Measurements from ENCODE around the gene ALG3. TPM values are rescaled to one million over a fixed set of nuclear protein-coding genes. Genes with fewer than 3 reads are reported as not detected.
"Not testable (repeated sequence)": the region's sequence is repeated elsewhere in the genome, so short reads cannot be mapped to it uniquely, and the experiment has no call there.

Gene ALG3
- total RNA-seq (2014; rRNA removed; shearing (Covaris generic)) = 24.8 and 32.4 TPM in 2 replicates

GRCh38 chr3:184248454-184249411, at the start of gene ALG3:
TSS of gene ALG3 (minus strand) at chr3:184248962. CDS start at chr3:184248940, 22 bp downstream.
- in situ Hi-C loops (cut with HindIII; ENCODE audit: low sequenced_read_pairs) = no loop called here
- DNase-seq (ENCODE audit: low spot score) = peak; percentile 81

DNA sequence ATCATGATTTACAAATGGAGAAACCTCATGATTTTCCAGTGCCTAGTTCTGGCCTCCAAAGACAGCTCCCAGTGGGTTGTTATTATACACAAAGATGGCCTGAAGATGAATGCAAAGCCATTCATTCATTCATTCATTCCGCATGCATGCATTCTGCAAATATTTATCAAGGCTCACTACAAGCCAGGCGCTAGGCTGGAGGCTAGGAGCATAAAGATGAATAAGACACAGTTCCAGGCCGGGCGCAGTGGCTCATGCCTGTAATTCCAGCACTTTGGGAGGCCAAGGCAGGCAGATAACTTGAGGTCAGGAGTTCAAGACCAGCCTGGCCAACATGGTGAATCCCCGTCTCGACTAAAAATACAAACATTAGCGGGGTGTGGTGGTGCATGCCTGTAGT, 47.9 kb upstream of the ALG3 start:
- DNase-seq (ENCODE audit: low spot score) = no peak
- in situ Hi-C loops (cut with HindIII; ENCODE audit: low sequenced_read_pairs) = no loop called here

DNA sequence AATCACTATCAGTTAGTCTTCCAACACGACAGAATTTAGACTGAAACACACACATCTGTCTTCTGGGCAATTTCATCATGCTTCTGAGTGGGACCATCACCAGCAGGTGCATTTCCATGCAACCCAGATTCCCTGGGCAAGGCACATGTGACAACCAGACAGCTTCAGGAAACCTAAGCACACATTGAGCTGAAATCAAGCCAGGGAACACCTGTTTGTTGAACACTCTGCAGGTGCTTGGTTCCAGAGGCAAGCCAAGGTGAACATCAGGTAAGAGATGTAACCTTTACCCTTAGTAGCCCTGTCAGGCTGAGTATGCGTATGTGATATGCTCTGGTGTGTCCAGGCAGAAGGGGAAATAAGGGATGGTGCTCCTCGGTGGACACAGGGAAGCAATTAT, 47.0 kb upstream of the ALG3 start:
- DNase-seq (ENCODE audit: low spot score) = no peak
- in situ Hi-C loops (cut with HindIII; ENCODE audit: low sequenced_read_pairs) = no loop called here

DNA sequence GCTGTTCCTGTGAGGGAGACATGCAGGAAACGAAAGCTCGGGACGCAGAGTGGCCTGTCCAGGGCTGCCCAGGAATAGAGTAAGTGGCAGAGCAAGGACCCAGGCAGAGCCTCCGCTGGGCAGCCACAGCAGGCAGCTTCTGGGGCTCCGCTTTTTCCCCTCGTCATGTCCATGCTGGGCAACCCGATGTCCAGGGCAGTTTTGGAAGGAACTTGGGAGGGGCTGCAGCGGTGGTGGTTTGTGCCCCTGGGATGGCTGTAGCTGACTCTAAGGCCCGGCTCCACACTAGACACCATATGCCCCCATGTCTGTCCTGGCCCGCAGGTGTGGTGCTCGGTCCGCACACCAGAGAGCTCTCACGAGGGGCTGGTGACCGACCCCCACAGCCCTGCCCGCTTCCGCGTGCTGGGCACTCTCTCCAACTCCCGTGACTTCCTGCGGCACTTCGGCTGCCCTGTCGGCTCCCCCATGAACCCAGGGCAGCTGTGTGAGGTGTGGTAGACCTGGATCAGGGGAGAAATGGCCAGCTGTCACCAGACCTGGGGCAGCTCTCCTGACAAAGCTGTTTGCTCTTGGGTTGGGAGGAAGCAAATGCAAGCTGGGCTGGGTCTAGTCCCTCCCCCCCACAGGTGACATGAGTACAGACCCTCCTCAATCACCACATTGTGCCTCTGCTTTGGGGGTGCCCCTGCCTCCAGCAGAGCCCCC, 43.1 kb upstream of the ALG3 start:
- no peak for DNase-seq (ENCODE audit: low spot score)
- in situ Hi-C loops (cut with HindIII; ENCODE audit: low sequenced_read_pairs) = no loop called here

DNA sequence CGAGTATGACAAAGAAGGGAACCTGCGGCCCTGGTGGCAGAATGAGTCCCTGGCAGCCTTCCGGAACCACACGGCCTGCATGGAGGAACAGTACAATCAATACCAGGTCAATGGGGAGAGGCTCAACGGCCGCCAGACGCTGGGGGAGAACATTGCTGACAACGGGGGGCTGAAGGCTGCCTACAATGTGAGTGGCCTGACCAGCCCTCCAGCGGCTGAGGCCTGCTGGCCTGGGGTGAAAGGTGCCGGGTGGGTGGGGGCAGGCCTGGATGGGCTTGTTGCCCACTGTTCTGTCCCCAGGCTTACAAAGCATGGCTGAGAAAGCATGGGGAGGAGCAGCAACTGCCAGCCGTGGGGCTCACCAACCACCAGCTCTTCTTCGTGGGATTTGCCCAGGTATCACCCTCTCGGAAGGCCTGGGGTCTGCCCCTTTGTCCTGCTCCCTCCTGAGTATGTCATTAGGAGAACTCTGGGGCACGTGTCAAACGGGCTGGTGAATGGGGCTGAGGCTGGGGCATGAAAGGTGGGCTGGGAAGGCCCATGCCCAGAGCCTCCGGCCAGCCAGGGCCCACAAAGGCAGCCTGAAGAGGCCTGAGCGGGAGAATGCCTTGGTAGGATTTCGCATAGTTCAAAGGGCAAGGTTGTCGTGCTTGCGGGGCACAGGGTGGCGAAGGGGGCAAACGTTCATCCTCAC, 42.4 kb upstream of the ALG3 start:
- in situ Hi-C loops (cut with HindIII; ENCODE audit: low sequenced_read_pairs) = no loop called here
- no peak for DNase-seq (ENCODE audit: low spot score)

DNA sequence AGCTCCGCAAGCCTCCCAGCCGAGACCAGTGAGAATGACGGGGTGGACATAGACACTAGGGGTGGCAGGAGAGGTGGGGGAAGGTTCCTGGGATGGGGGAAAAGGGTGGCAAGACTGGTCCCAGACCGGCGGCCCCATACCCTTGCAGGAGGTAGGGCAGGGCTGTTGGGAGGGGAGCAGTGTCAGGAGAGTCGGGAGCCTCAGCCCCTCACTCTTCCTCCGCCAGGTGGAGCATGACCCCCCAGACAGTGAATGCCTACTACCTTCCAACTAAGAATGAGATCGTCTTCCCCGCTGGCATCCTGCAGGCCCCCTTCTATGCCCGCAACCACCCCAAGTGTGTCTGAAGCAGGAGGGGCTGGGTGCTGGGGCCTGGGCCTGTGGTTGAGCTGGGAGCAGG, 41.6 kb upstream of the ALG3 start:
- no peak for DNase-seq (ENCODE audit: low spot score)
- in situ Hi-C loops (cut with HindIII; ENCODE audit: low sequenced_read_pairs) = no loop called here

DNA sequence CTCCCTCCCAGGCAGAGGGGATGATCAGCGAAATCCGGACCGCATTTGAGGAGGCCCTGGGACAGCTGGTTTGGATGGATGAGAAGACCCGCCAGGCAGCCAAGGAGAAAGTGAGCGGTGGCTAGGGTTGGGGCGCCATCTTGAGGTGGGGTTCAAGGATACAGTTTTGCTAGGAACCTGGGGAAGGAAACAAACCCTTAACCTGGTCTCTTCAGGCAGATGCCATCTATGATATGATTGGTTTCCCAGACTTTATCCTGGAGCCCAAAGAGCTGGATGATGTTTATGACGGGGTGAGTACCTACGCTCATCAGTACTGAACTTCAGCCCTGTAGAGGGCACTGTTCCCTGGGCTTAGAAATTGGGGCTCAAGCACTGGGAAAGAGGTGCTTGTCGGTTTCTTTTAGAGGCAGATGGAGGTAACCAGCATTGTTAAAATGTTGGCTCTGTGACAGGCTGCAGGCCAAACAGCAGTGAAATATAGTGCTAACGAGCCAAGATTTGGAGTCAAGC, 40.7 kb upstream of the ALG3 start:
- in situ Hi-C loops (cut with HindIII; ENCODE audit: low sequenced_read_pairs) = no loop called here

DNA sequence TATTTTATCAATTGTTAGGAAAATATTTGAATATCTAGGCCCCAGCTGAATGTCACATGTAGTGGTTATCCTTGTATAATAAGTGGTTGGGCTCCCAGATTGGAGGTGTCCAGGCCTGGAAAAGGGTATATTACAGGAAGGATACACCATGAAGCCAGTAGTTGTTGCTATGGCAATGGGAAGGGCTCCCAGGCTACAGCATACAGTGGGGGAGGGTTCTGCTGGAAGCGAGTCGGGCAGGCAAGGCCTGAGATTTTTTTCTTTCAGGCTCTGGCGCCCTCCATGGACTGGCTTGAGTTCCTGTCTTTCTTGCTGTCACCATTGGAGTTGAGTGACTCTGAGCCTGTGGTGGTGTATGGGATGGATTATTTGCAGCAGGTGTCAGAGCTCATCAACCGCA, 35.9 kb upstream of the ALG3 start:
- DNase-seq (ENCODE audit: low spot score) = peak; percentile 88
- in situ Hi-C loops (cut with HindIII; ENCODE audit: low sequenced_read_pairs) = no loop called here

More for the DNA sequence above, 40.7 kb upstream of the ALG3 start:
- DNase-seq (ENCODE audit: low spot score) = peak; percentile 70

DNA sequence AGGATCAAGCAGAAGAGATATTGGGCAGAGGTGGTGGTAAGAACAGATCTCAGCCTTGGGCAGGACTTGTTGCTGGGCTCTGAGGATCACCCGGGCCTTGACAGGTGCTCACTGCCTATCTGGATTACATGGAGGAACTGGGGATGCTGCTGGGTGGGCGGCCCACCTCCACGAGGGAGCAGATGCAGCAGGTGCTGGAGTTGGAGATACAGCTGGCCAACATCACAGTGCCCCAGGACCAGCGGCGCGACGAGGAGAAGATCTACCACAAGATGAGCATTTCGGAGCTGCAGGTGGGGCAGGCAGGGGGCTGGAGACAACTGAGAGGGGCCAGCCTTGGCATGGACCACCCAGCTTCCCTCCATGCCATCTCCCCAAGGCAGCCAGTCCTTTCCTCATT, 34.9 kb upstream of the ALG3 start:
- in situ Hi-C loops (cut with HindIII; ENCODE audit: low sequenced_read_pairs) = no loop called here
- DNase-seq (ENCODE audit: low spot score) = no peak

GRCh38 chr3:184282941-184283340, 34.2 kb upstream of the ALG3 start:
- in situ Hi-C loops (cut with HindIII; ENCODE audit: low sequenced_read_pairs) = no loop called here

DNA sequence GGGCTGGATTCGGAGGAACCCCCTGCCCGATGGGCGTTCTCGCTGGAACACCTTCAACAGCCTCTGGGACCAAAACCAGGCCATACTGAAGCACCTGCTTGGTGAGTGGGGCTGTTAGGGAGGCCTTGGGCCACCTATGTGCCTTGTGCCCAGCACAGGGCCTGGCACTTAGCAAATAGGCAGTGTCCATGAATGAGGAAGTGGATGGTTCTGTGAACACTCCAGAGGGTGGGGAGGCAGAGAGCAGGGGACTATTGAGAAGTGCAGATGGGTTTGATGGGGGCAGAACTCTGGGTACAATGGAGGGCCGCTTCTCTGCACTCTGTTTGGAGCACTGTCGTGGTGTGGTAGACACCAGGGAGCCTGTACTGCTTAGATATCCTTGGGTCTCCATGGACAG, 28.6 kb upstream of the ALG3 start:
- in situ Hi-C loops (cut with HindIII; ENCODE audit: low sequenced_read_pairs) = no loop called here
- DNase-seq (ENCODE audit: low spot score) = no peak

More at GRCh38 chr3:184282941-184283340, 34.2 kb upstream of the ALG3 start:
- no peak for DNase-seq (ENCODE audit: low spot score)

DNA sequence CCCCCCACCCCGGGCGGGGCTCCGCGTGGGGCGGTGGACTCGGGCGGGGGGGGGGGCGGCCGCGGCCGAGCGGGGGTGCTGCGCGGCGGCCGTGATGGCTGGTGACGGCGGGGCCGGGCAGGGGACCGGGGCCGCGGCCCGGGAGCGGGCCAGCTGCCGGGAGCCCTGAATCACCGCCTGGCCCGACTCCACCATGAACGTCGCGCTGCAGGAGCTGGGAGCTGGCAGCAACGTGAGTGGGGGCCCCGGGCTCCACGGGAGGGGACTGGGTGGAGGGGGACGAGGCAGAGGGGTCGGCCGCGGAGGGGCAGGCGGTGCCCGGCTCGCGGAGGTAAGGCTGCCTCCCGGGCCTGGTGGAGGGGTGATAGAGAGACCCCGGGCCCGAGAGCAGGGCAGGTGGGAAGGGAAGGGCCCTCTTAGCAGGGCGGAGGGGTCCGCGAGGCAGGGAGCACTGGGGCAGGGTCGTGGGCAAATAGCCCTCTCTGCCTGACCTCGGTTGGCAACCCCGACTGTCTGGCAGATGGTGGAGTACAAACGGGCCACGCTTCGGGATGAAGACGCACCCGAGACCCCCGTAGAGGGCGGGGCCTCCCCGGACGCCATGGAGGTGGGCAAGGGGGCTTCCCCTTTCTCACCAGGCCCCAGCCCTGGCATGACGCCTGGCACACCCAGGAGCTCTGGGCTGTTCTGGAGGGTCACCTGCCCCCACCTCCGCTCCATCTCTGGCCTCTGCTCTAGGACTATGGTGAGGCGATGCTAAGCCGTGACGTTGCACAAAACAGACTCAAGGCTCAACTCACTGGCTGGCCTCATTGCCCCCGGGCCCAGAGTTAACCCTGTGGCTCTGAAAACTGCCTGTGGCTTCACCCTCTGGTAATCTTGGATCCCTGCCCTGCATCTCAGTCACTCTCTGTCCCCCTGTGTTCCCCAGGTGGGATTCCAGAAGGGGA, 27.5 kb upstream of the ALG3 start, which contains the start of gene ECE2:
TSS of gene ECE2 (plus strand) at position 62 of the 950 bp plus-strand sequence. CDS start at position 194, 132 bp downstream.
- in situ Hi-C loops (cut with HindIII; ENCODE audit: low sequenced_read_pairs) = no loop called here

GRCh38 chr3:184275381-184275701, 26.6 kb upstream of the ALG3 start:
- DNase-seq (ENCODE audit: low spot score) = no peak
- in situ Hi-C loops (cut with HindIII; ENCODE audit: low sequenced_read_pairs) = no loop called here

More for the DNA sequence above, 27.5 kb upstream of the ALG3 start, which contains the start of gene ECE2:
- DNase-seq (ENCODE audit: low spot score) = peak; percentile 45

GRCh38 chr3:184272269-184272668, 23.5 kb upstream of the ALG3 start:
- in situ Hi-C loops (cut with HindIII; ENCODE audit: low sequenced_read_pairs) = no loop called here
- DNase-seq (ENCODE audit: low spot score) = no peak

DNA sequence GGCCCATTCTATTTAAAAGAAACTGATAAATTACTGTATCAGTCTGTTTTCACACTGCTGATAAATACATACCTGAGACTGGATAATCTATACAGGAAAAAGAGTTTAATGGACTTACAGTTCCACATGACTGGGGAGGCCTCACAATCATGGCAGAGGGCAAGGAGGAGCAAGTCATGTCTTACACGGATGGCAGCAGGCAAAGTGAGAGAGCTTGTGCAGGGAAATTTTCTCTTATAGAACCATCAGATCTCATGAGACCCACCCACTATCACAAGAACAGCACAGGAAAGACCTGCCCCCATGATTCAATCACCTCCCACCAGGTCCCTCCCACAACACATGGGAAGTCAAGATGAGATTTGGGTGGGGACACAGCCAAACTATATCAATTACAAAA, 18.5 kb upstream of the ALG3 start:
- in situ Hi-C loops (cut with HindIII; ENCODE audit: low sequenced_read_pairs); DNase-seq (ENCODE audit: low spot score): not testable (repeated sequence)

GRCh38 chr3:184262764-184263179, 14.0 kb upstream of the ALG3 start:
- in situ Hi-C loops (cut with HindIII; ENCODE audit: low sequenced_read_pairs) = no loop called here
- DNase-seq (ENCODE audit: low spot score) = peak; percentile 27

DNA sequence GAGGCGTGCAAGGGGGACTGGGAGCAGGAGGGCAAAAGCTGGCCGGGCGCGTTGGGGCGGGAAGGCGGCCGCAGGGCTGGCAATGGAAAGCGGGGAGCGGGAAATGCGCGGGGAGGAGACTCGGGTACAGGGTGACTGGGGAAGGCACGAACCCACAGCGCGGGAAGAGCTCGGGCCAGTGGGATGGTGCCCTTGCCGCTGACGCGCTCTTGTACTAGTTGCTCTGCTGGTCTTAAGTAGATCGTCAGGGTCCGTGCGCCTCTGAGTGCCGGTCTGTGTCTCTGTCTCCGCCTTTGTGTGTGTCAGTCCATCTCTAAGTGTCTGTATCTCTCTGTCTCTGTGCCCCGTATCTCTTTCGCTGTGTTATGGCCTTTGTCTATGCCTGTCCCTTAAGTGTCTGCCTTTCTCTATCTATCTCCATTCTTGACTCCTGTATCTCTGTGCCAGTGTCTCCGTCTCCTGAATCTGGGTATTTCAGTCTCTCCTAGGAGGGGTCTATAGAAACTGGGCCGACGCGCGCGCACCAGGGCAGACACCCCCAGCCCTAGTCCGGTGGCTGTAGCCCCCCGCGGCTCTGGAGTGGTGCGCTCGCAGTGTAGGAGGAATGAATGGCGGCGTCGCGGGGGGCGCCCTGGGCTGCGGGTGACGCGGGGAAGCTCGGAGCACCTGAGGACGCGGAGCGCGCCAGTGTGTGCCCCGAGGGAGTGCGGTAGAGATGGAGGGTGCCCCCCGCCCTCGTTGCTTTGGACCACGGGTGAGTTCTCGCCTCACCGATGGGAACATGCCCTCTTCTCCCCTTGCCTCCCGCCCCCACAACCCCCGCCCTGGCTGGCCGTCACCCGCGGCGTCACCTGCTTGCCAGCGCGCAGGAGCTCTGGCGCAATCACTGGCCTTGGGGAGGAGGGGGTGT, 13.3 kb upstream of the ALG3 start:
- DNase-seq (ENCODE audit: low spot score) = peak; percentile 64
- in situ Hi-C loops (cut with HindIII; ENCODE audit: low sequenced_read_pairs) = no loop called here
